GM19193 (cell line): ENCODE results near the gene KPRP.
A peak's percentile ranks its signal among the peaks of the same experiment; 100 is the strongest.

ENCODE experiments used
- POLR2A ChIP-seq: IDR thresholded peaks from 4 replicates; pipeline ENCODE4 v1.6.1; 2011; ENCODE audit not compliant: insufficient read depth, insufficient read length; ENCODE audit errors: extremely low read depth

KPRP gene

GRCh38 chr1:152758636-152759035 is 811 bp downstream of the KPRP start:
- TF ChIP-seq POLR2A, result no peak

GRCh38 chr1:152759453-152760173 is 1.8 kb downstream of the KPRP start:
- no peak for TF ChIP-seq POLR2A

GRCh38 chr1:152760551-152761190 is 2.8 kb downstream of the KPRP start:
- TF ChIP-seq POLR2A, result no peak

GRCh38 chr1:152761609-152762213 is 3.9 kb downstream of the KPRP start:
- no peak for TF ChIP-seq POLR2A

GRCh38 chr1:152768847-152769533 is 11.2 kb downstream of the KPRP start:
- no peak for TF ChIP-seq POLR2A

- TF ChIP-seq POLR2A, result no peak
Measured at GRCh38 chr1:152770411-152770810, 12.6 kb downstream of the KPRP start.

GRCh38 chr1:152774875-152775274 is 17.1 kb downstream of the KPRP start, which contains the start of gene LCE1F:
TSS of gene LCE1F (plus strand) at chr1:152775140. CDS start at chr1:152776372, 1,232 bp downstream.
- no peak for TF ChIP-seq POLR2A

GRCh38 chr1:152776361-152776760 is 18.5 kb downstream of the KPRP start:
- TF ChIP-seq POLR2A, result no peak

- TF ChIP-seq POLR2A, result no peak
Measured at GRCh38 chr1:152777510-152778137, 19.8 kb downstream of the KPRP start.

GRCh38 chr1:152783095-152783494 is 25.3 kb downstream of the KPRP start:
- TF ChIP-seq POLR2A, result no peak

GRCh38 chr1:152786077-152786476 is 28.3 kb downstream of the KPRP start, which contains the start of gene LCE1E:
TSS of gene LCE1E (plus strand) at chr1:152786257. CDS start at chr1:152787300, 1,043 bp downstream.
- peak; percentile 43 for TF ChIP-seq POLR2A

- no peak for TF ChIP-seq POLR2A
Measured at GRCh38 chr1:152795686-152796085, 37.9 kb downstream of the KPRP start.

- no peak for TF ChIP-seq POLR2A
Measured at GRCh38 chr1:152796421-152796820, 38.6 kb downstream of the KPRP start, which contains the start of gene LCE1D. TSS of gene LCE1D (plus strand) at chr1:152796721. CDS start at chr1:152797795, 1,074 bp downstream.

GRCh38 chr1:152801333-152801732 is 43.5 kb downstream of the KPRP start:
- TF ChIP-seq POLR2A, result no peak
